MM.1S (cell line): ENCODE results near the gene NUDT14.

Source experiments
- DNase-seq: peaks from one replicate; pipeline ENCODE4 v3.0.0-alpha.2; 2015
- H2AFZ ChIP-seq: fragments of 300-600 bp; sonication (generic); 2 replicates; pipeline ENCODE4 v1.6.0; 2016; ENCODE audit warnings: antibody characterized with exemption, low read length
- H3F3A ChIP-seq: fragments of 300-600 bp; sonication (generic); 2 replicates; pipeline ENCODE4 v1.6.1; 2016; ENCODE audit warnings: mild to moderate bottlenecking, antibody characterized with exemption, low read length, moderate library complexity, mixed read lengths; ENCODE audit not compliant: insufficient read depth
- H3K27ac ChIP-seq: fragments of 300-600 bp; sonication (generic); 2 replicates; pipeline ENCODE4 v1.5.1; 2016; ENCODE audit warnings: mild to moderate bottlenecking, low read length
- H3K27me3 ChIP-seq: fragments of 300-600 bp; sonication (generic); replicated peaks from 2 replicates; pipeline ENCODE4 v1.6.0; 2016; ENCODE audit warnings: low read length; ENCODE audit not compliant: insufficient read depth
- H3K36me3 ChIP-seq: fragments of 300-600 bp; sonication (generic); replicated peaks from 2 replicates; pipeline ENCODE4 v1.6.1; 2016; ENCODE audit warnings: mild to moderate bottlenecking, low read length, mixed read lengths; ENCODE audit not compliant: insufficient read depth
- H3K4me1 ChIP-seq: fragments of 300-600 bp; sonication (generic); 2 replicates; pipeline ENCODE4 v1.6.1; 2016; ENCODE audit warnings: low read length, mixed read lengths
- H3K4me2 ChIP-seq: fragments of 300-600 bp; sonication (generic); 2 replicates; pipeline ENCODE4 v1.6.0; 2016; ENCODE audit warnings: low read depth, low read length
- H3K4me3 ChIP-seq: fragments of 300-600 bp; sonication (generic); 2 replicates; pipeline ENCODE4 v1.5.1; 2016; ENCODE audit warnings: low read length, mixed read lengths
- H3K79me2 ChIP-seq: fragments of 300-600 bp; sonication (generic); 2 replicates; pipeline ENCODE4 v1.6.1; 2016; ENCODE audit warnings: mixed run types, low read length, mixed read lengths
- H3K9ac ChIP-seq: fragments of 300-600 bp; sonication (generic); 2 replicates; pipeline ENCODE4 v1.6.1; 2016; ENCODE audit warnings: low read length, mixed read lengths
- H3K9me2 ChIP-seq: fragments of 300-600 bp; sonication (generic); replicated peaks from 2 replicates; pipeline ENCODE4 v1.6.1; 2016; ENCODE audit warnings: mild to moderate bottlenecking, low read length, mixed read lengths; ENCODE audit not compliant: insufficient read depth
- H3K9me3 ChIP-seq: fragments of 300-600 bp; sonication (generic); replicated peaks from 2 replicates; pipeline ENCODE4 v1.6.1; 2016; ENCODE audit warnings: mild to moderate bottlenecking, low read length, mixed read lengths; ENCODE audit not compliant: insufficient read depth
- H4K20me1 ChIP-seq: fragments of 300-600 bp; sonication (generic); 2 replicates; pipeline ENCODE4 v1.6.1; 2016; ENCODE audit warnings: mild to moderate bottlenecking, low read length, moderate library complexity, mixed read lengths; ENCODE audit not compliant: insufficient read depth
- CTCF ChIP-seq: fragments of 300-600 bp; sonication (generic); IDR thresholded peaks from 2 replicates; pipeline ENCODE4 v1.5.1; 2016; ENCODE audit warnings: antibody characterized with exemption, low read length, mixed read lengths
- EZH2 ChIP-seq: fragments of 300-600 bp; sonication (generic); optimal IDR thresholded peaks from 2 replicates; pipeline ENCODE3; 2017; ENCODE audit warnings: low read depth, mild to moderate bottlenecking, antibody characterized with exemption, low read length, mixed read lengths
- EZH2phosphoT487 ChIP-seq: fragments of 300-600 bp; sonication (generic); IDR thresholded peaks from 2 replicates; pipeline ENCODE4 v1.6.1; 2018; ENCODE audit warnings: antibody characterized with exemption, low read length

Gene NUDT14

GRCh38 chr14:105138021-105138541 is 43.0 kb downstream of the NUDT14 start:
- peaks cover 43% of the 10 kb centered on the region for H3K27me3 ChIP-seq
- no peak overlapping the region for H3K27ac ChIP-seq
- no peak for DNase-seq
- no peaks in the 10 kb centered on the region for H3K36me3 ChIP-seq
- no peak overlapping the region for H3K4me2 ChIP-seq
- no peak overlapping the region for H3K4me3 ChIP-seq
- H3K9me3 ChIP-seq, result no peaks in the 10 kb centered on the region
- no peak overlapping the region for H3K9ac ChIP-seq
- no peaks in the 10 kb centered on the region for H3F3A ChIP-seq
- TF ChIP-seq EZH2phosphoT487 (no peak), CTCF (no peak), EZH2 (no peak)
- H4K20me1 ChIP-seq, result no peaks in the 10 kb centered on the region
- H3K9me2 ChIP-seq, result no peaks in the 10 kb centered on the region
- no peaks in the 10 kb centered on the region for H3K4me1 ChIP-seq
- H3K79me2 ChIP-seq, result no peaks in the 10 kb centered on the region
- H2AFZ ChIP-seq, result no peak overlapping the region

- H3K4me1 ChIP-seq, result no peaks in the 10 kb centered on the region
- TF ChIP-seq EZH2 (no peak), EZH2phosphoT487 (no peak), CTCF (no peak)
These were observed 43.6 kb downstream of the NUDT14 start for GRCh38 chr14:105137481-105138020.

GRCh38 chr14:105136401-105137322 is 44.5 kb downstream of the NUDT14 start:
- Histone ChIP-seq H3K27me3 (peaks cover 48% of the 10 kb centered on the region), H3K9me2 (no peaks in the 10 kb centered on the region), H3K9ac (no peak overlapping the region), H3K79me2 (no peaks in the 10 kb centered on the region), H3K4me1 (no peaks in the 10 kb centered on the region), H3F3A (no peaks in the 10 kb centered on the region), H3K4me2 (no peak overlapping the region), H3K4me3 (no peak overlapping the region), H2AFZ (no peak overlapping the region), H3K36me3 (no peaks in the 10 kb centered on the region), H4K20me1 (no peaks in the 10 kb centered on the region), H3K27ac (no peak overlapping the region), H3K9me3 (no peaks in the 10 kb centered on the region)
- no peak for DNase-seq
- no peak for TF ChIP-seq CTCF
- TF ChIP-seq EZH2phosphoT487, result no peak
- no peak for TF ChIP-seq EZH2

More at GRCh38 chr14:105137481-105138020, 43.6 kb downstream of the NUDT14 start:
- H3K79me2 ChIP-seq, result no peaks in the 10 kb centered on the region
- DNase-seq, result no peak
- H3K9ac ChIP-seq, result no peak overlapping the region
- H3K4me3 ChIP-seq, result no peak overlapping the region
- no peak overlapping the region for H2AFZ ChIP-seq
- no peak overlapping the region for H3K4me2 ChIP-seq
- no peaks in the 10 kb centered on the region for H3K36me3 ChIP-seq
- no peak overlapping the region for H3K27ac ChIP-seq
- peaks cover 48% of the 10 kb centered on the region for H3K27me3 ChIP-seq
- H3F3A ChIP-seq, result no peaks in the 10 kb centered on the region
- H3K9me2 ChIP-seq, result no peaks in the 10 kb centered on the region
- no peaks in the 10 kb centered on the region for H3K9me3 ChIP-seq
- no peaks in the 10 kb centered on the region for H4K20me1 ChIP-seq
